Renal cortex interstitium (tissue), 15 donors: ENCODE measurements around the gene MMP13. TPM values are rescaled to one million over a fixed set of nuclear protein-coding genes. Genes with fewer than 3 reads are reported as not detected.
"Not testable (repeated sequence)": the region's sequence is repeated elsewhere in the genome, so short reads cannot be mapped to it uniquely, and the experiment has no call there.

Experiments
- DNase-seq, 11 donors: peaks; one replicate each; pipeline ENCODE4 v3.0.0-alpha.2; 2013; ENCODE audit warnings: low read depth in 9 of 11, low spot score in 4 of 11; ENCODE audit errors: extremely low read depth in 1 of 11
- long read RNA-seq, 16 experiments: transcript quantifications; one replicate each; lab custom pipeline, GENCODE V29; 2026
- polyA plus RNA-seq, 3 donors: library from polyadenylated mRNA; unstranded; fragments of 120-200 nt; gene quantifications; one replicate each; pipeline ENCODE4 v1.2.1, GENCODE V29; 2013; ENCODE audit not compliant: insufficient read length in 3 of 3

MMP13 gene
- under 1 TPM in 1 of 3 donors, not detected in 2; 0.09 TPM for polyA plus RNA-seq
- long read RNA-seq, donor 1, result 0 reads
- long read RNA-seq, donor 2, result 0 reads
- long read RNA-seq, donor 3, result 0 reads
- long read RNA-seq, donor 4, result 0 reads
- long read RNA-seq, donor 5, result 0 reads
- long read RNA-seq, donor 6, result 0 reads
- long read RNA-seq, donor 7, result 0 reads
- long read RNA-seq, donor 8, result 0 reads
- long read RNA-seq, donor 9, result 0 reads
- long read RNA-seq, donor 10, result 0 reads
- long read RNA-seq, donor 11, result 0 reads
- long read RNA-seq, donor 12, result 0 reads
- long read RNA-seq, donor 13, result 0 reads
- long read RNA-seq, donor 14, result 0 reads
- long read RNA-seq, donor 15, result 0 reads
- long read RNA-seq, donor 16, result 0 reads

- DNase-seq, result no peak
Observed at GRCh38 chr11:102955624-102956023, at the start of gene MMP13. Gene MMP13 (minus strand): TSS chr11:102955732. CDS start chr11:102955705, 27 bp downstream.

GRCh38 chr11:103004234-103004633 is 48.7 kb upstream of the MMP13 start:
- DNase-seq, result not testable (repeated sequence)

GRCh38 chr11:102994105-102994504 is 38.6 kb upstream of the MMP13 start:
- no peak for DNase-seq

- DNase-seq, result no peak
Observed at GRCh38 chr11:102991776-102992175, 36.2 kb upstream of the MMP13 start.

- DNase-seq, result no peak
Observed at GRCh38 chr11:102990145-102990544, 34.6 kb upstream of the MMP13 start.

GRCh38 chr11:102989379-102990047 is 34.0 kb upstream of the MMP13 start:
- DNase-seq, result no peak

- no peak for DNase-seq
Observed at GRCh38 chr11:102986815-102987214, 31.3 kb upstream of the MMP13 start.

GRCh38 chr11:102985850-102986249 is 30.3 kb upstream of the MMP13 start:
- no peak for DNase-seq

- DNase-seq, result no peak
Observed at GRCh38 chr11:102983486-102983885, 28.0 kb upstream of the MMP13 start.

GRCh38 chr11:102981324-102981910 is 25.9 kb upstream of the MMP13 start:
- DNase-seq, result no peak

GRCh38 chr11:102974552-102975280 is 19.2 kb upstream of the MMP13 start:
- no peak for DNase-seq

- DNase-seq, result not testable (repeated sequence)
Observed at GRCh38 chr11:102973698-102974097, 18.2 kb upstream of the MMP13 start.

- no peak for DNase-seq
Observed at GRCh38 chr11:102972853-102973252, 17.3 kb upstream of the MMP13 start.

GRCh38 chr11:102971766-102972165 is 16.2 kb upstream of the MMP13 start:
- DNase-seq, result no peak

- DNase-seq, result no peak
Observed at GRCh38 chr11:102967497-102967896, 12.0 kb upstream of the MMP13 start.

- DNase-seq, result no peak
Observed at GRCh38 chr11:102966011-102966410, 10.5 kb upstream of the MMP13 start.

GRCh38 chr11:102964867-102965266 is 9.3 kb upstream of the MMP13 start:
- no peak for DNase-seq

- no peak for DNase-seq
Observed at GRCh38 chr11:102957953-102958352, 2.4 kb upstream of the MMP13 start.

GRCh38 chr11:102950622-102951081 is 4.9 kb downstream of the MMP13 start:
- no peak for DNase-seq
